Retinal pigment epithelial cell (primary cell): ENCODE data around the gene HES1.

Experiments used
- DNase-seq: peaks from one replicate; pipeline ENCODE4 v3.0.0-alpha.2; 2010; ENCODE audit warnings: low read depth
- H3K4me3 ChIP-seq: 2 replicates; pipeline ENCODE4 v1.5.1; 2011; ENCODE audit warnings: mild to moderate bottlenecking, low read length, control low read depth, moderate library complexity
- CTCF ChIP-seq: conservative IDR thresholded peaks from 2 replicates; pipeline ENCODE4 v1.5.1; 2011; ENCODE audit warnings: low read depth, low read length, control low read depth, inconsistent platforms

The HES1 gene

GRCh38 chr3:194187233-194187944, 51.4 kb downstream of the HES1 start:
- DNase-seq = no peak
- no peak for TF ChIP-seq CTCF
- no peak overlapping the region for H3K4me3 ChIP-seq
